H1 (cell line): ENCODE measurements around the gene EMC10. TPM values are rescaled to one million over a fixed set of nuclear protein-coding genes. Genes with fewer than 3 reads are reported as not detected.

Experiments used
- CBX5 ChIP-seq: fragments of 300-800, 300-1000 bp; sonication (generic); IDR thresholded peaks from 2 replicates; pipeline ENCODE4 v1.7.1; 2016; ENCODE audit warnings: antibody characterized with exemption, low read length, low read depth
- CHD7 ChIP-seq: fragments of 300-600 bp; sonication (generic); IDR thresholded peaks from 2 replicates; pipeline ENCODE4 v1.7.1; 2012; ENCODE audit warnings: low read length, moderate library complexity, mild to moderate bottlenecking, inconsistent platforms; ENCODE audit not compliant: insufficient replicate concordance
- KDM1A ChIP-seq: fragments of 200-600, 300-600 bp; sonication (generic); IDR thresholded peaks from 2 replicates; pipeline ENCODE4 v1.7.1; 2016; ENCODE audit warnings: mild to moderate bottlenecking, low read length, borderline replicate concordance
- POLR2AphosphoS5 ChIP-seq: IDR thresholded peaks from 2 replicates; pipeline ENCODE4 v1.6.1; 2011; ENCODE audit warnings: low read depth, low read length
- POU5F1 ChIP-seq: IDR thresholded peaks from 2 replicates; pipeline ENCODE4 v1.6.1; 2011; ENCODE audit warnings: low read depth, mild to moderate bottlenecking, low read length, moderate library complexity
- RFX5 ChIP-seq: IDR thresholded peaks from 2 replicates; pipeline ENCODE4 v1.6.1; 2011; ENCODE audit warnings: low read depth, low read length, improper control_type of control experiment, borderline replicate concordance
- SAP30 ChIP-seq: fragments of 300-600 bp; sonication (generic); IDR thresholded peaks from 2 replicates; pipeline ENCODE4 v1.7.1; 2012; ENCODE audit warnings: low read length, moderate library complexity, mild to moderate bottlenecking, inconsistent platforms; ENCODE audit not compliant: insufficient read depth, insufficient replicate concordance
- YY1 ChIP-seq: IDR thresholded peaks from 2 replicates; pipeline ENCODE4 v1.6.1; 2011; ENCODE audit warnings: low read depth, mild to moderate bottlenecking, low read length
- polyA plus RNA-seq, 7 experiments: library from polyadenylated mRNA; depleted of rRNA in 3 of 7; stranded (reverse) in 5 of 7; unstranded in 2 of 7; fragments of >200 nt in 5 of 7; fragments of 200-250 nt in 2 of 7; gene quantifications; 1 replicate in 5 of 7; 2 replicates in 1 of 7; 4 replicates in 1 of 7; pipeline versions ENCODE4 v1.2.1 to v1.2.3, GENCODE V29; 2011 to 2013; ENCODE audit warnings: missing spikeins in 2 of 7, mixed read lengths in 2 of 7
- total RNA-seq: library from RNA; stranded (reverse); fragmentation: NEBNext Ultra II Directional; extraction: Animal tissue kit (Norgen Biotek cat#: 25700); gene quantifications from 2 replicates; pipeline ENCODE4 v1.2.1, GENCODE V29; 2021

EMC10 gene
- total and polyA plus RNA-seq, 2 of the 8 experiments (the other 6 are each of a cell fraction or from before 2014, with no cell fraction given): 77.6 to 103 TPM

GRCh38 chr19:50522881-50523280, 46.6 kb downstream of the EMC10 start (continued):
- TF ChIP-seq CHD7: no peak
- TF ChIP-seq RFX5: no peak
- no peak for TF ChIP-seq POLR2AphosphoS5
- no peak for TF ChIP-seq SAP30
- no peak for TF ChIP-seq CBX5
- TF ChIP-seq YY1: no peak
- no peak for TF ChIP-seq POU5F1
- TF ChIP-seq KDM1A: no peak
